Mucosa of gallbladder (tissue), 1 donor: ENCODE measurements around the gene HAGH. TPM values are rescaled to one million over a fixed set of nuclear protein-coding genes. Genes with fewer than 3 reads are reported as not detected.
A peak's percentile ranks its signal among the peaks of the same experiment; 100 is the strongest.

Source experiments
- DNase-seq: peaks from one replicate; pipeline ENCODE4 v3.0.0-alpha.2; 2020; ENCODE audit warnings: low spot score
- total RNA-seq: library from RNA; stranded (reverse); gene quantifications from one replicate; pipeline ENCODE4 v1.2.1, GENCODE V29; 2021
- donor health status: DM: no; HTN: no; CAD: no.

The HAGH gene
- total RNA-seq, 1 donor from 2014 or later, result 82.2 TPM

DNA sequence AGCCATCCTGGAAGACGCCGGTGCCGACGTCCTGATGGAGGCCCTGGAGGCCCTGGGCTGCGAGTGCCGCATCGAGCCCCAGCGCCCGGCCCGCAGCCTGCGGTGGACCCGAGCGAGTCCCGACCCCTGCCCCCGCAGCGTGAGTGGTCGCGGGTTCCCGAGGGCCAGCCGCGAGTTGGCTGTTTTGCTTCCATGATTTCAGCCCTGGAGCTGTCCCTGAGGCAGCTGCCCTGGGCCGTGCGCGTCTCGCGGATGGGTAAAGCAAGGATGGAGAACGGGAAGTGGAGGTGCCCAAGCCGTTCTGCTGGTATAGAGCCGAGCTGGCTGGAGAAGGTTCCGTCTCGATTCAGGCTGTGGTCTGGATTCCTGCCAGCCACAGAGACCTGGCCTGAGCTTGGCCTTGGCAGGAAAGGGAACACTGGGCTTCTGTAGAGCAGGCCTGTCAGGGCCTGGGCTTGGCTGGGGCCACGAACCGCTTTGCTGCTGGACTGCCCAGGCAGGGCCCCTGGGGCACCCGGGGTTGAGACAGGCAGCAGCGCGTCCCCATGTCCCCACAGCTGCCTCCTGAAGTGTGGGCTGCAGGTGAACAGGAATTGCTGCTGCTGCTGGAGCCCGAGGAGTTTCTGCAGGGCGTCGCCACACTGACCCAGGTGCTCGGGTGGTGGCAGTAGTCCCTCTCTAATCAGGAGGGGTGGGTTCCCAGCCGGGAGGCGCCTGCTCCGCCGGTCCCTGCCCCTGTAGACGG lies 52.8 kb downstream of the HAGH start:
- no peak for DNase-seq

DNA sequence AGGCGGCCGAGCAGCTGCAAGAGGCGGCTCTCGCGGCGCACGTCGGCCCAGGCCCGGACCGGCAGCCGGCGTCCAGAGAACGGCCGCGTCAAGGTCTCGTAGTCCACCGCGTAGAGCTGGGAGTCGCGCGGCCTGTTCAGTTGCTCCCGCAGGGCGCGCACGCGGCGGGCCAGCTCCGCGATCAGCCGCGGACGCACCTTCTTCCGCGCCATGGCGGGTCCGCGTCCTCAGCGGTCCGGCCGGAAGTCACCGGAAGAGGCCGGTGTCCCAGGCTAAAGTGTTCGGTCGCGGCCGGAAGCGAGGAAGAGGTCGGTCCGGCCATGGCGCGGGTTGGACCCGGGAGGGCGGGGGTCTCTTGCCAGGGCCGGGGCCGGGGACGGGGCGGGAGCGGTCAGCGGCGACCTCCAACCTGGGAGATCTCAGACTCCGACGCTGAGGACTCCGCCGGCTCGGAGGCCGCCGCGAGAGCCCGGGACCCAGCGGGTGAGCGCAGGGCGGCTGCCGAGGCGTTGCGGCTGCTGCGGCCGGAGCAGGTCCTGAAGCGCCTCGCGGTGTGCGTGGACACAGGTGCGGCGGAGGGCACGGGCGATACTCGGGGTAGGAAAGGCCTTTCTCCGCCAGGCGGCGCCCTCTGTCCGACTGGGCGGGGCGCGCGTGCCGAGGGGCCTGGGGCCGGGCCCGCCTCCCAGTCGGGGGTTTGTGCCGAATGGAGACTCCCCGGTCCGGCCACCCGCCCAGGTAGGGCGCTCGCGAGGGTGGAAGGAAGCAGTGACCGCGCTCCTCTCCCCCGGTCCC lies 53.5 kb downstream of the HAGH start, which contains the start of gene MRPS34:
TSS of gene MRPS34 (minus strand) at position 227 of the 795 bp plus-strand sequence. CDS start at position 212, 15 bp downstream.
- DNase-seq, result peak; percentile 80

GRCh38 chr16:1772362-1772907 lies 54.2 kb downstream of the HAGH start, which contains the start of gene EME2:
TSS of gene EME2 (plus strand) at chr16:1772810. CDS start at chr16:1773228, 418 bp downstream.
- DNase-seq, result no peak

DNA sequence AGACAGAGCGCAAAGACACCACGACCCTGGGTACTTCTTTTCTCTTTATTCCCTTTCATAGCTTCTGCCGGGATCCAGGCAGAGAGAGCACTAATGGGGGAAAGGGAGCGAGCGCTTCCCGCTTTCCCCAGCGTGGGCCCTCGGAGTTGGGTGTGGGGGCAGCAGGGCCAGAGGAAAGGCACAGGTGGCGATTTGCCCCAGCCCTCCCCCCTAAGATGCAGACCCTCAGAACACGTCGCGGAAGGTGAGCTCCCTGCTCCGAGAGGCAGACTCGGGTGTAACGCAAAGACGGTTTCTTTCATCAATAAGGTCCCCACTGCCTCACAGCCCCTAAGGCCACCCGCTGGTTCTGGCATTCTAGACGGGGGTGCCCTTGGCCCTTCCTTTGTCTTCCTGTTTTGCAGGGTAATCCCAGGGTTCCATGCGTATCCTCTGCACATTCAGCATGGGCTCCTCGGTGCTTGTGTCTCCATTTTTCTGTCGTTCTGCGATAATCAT lies 54.7 kb downstream of the HAGH start:
- DNase-seq, result no peak

- DNase-seq, result peak; percentile 80
Measured at GRCh38 chr16:1771188-1771863, 55.3 kb downstream of the HAGH start, which contains the start of gene NME3. TSS of gene NME3 (minus strand) at chr16:1771543. CDS start at chr16:1771534, 9 bp downstream.

- DNase-seq, result peak; percentile 69
Measured at GRCh38 chr16:1770328-1771187, 56.1 kb downstream of the HAGH start.

DNA sequence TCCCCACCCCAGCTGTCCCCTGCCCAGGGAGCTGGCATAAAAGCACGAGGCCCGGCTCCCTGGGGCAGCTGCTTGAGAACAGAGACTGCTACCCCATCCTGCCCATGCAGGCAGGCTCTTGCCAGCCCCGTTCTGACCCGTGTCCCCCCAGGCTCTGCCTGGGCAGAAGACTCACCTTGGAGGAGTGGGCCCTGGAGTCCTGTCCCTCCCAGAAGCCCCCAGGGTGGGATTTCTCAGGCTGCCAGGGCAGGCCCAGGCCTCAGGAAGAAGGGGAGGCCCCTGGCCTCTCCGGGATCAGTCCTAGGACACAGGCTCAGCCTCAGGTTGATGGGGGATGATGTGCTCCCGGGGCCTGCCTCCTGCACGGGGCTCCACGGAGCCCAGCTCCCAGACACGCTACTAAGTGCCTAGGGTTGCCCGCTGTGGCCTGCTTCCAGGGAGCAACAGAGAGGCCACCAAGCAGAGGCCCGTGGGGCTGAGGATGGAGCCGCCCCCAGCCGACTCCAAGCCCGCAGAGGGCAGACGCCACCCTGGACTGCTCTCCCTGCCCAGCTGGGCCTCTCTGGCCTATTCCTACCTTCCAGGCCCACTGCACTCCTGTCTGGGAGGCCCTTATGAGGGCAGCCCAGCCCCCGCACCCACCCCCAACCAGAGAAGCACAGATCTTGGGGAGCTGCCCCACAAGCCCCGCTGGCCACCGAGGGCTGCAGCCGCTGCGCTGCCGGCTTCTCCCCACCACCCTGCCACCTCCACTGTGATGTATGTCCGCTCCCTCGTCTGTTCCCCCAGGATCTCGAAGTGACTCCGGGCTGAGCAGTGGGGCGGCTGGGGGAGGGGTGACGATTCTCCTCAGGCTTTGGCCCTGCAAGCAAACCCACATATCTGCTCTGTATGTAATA lies 57.0 kb downstream of the HAGH start:
- DNase-seq, result no peak

GRCh38 chr16:1768767-1769401 lies 57.7 kb downstream of the HAGH start:
- no peak for DNase-seq

GRCh38 chr16:1768061-1768766 lies 58.4 kb downstream of the HAGH start:
- no peak for DNase-seq

DNA sequence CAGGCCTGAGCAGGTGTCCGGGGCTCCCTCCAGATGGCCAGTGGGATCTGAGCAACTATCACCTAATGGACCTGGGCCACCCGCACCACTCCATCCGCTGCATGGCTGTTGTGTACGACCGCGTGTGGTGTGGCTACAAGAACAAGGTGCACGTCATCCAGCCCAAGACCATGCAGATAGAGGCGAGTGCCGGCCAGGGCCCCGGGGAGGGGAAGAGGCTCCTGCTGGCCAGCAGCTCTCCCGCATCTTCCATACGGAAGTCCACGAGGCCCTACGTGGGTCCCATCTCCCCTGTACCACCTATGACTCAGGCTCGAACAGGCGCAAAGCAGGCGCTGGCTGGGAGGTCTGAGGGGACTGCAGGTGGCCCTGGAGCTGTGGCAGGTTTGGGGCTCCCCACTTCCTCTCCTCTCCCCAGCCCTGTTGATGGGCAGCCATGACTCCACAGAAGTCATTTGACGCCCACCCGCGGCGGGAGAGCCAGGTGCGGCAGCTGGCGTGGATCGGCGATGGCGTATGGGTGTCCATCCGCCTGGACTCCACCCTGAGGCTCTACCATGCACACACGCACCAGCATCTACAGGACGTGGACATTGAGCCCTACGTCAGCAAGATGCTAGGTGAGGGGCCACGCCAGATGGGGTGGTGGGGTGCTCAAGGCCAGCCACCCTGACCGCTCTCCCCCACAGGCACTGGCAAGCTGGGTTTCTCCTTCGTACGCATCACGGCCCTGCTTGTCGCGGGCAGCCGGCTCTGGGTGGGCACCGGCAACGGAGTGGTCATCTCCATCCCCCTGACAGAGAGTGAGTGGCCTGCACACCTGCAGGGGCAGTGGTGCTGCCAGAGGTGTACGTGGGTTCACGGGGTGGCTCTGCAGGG lies 59.3 kb downstream of the HAGH start:
- no peak for DNase-seq

DNA sequence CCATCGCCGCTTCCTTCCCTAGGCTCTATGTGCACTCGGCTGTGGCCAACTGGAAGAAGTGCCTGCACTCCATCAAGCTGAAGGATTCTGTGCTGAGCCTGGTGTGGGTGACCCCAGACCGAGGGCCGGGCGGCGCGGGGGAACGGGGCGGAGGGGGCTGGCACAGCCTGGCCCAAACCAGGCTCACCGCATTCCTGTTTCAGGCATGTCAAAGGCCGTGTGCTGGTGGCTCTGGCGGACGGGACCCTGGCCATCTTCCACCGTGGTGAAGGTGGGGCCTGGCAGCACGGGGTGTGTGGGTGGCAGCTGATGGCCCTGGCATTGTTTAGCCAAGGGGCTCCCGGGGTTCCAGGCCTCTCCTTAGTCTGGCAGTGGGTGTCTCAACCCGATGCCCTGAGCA lies 59.9 kb downstream of the HAGH start:
- DNase-seq, result no peak

DNA sequence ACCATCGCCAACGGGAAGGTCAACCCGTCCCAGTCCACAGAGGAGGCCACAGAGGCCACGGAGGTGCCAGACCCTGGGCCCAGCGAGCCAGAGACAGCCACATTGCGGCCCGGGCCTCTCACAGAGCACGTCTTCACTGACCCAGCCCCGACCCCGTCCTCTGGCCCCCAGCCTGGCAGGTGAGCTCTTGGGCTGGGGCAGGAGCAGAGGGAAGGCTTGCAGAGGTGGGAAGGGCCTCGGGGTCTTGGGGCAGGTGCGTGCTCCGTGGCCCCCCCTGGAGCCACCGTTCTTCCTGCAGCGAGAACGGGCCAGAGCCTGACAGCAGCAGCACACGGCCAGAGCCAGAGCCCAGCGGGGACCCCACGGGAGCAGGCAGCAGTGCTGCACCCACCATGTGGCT lies 60.4 kb downstream of the HAGH start:
- DNase-seq, result no peak

- no peak for DNase-seq
Measured at GRCh38 chr16:1765826-1766225, 60.8 kb downstream of the HAGH start.

DNA sequence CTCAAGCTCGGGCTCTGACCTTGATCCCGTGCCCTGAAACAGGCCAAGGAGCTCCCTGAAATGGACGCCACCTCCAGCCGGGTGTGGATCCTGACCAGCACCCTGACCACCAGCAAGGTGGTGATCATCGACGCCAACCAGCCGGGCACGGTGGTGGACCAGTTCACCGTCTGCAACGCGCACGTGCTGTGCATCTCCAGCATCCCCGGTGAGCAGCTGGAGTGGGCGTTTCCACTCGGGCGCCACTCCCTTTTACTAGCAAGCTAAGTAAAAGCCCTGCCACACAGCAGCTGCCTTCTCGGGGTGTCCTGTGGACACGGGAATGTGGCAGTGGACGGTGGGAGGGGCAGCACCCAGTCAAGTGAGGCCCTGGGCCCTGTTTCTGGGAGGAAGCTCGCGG lies 61.7 kb downstream of the HAGH start:
- no peak for DNase-seq

DNA sequence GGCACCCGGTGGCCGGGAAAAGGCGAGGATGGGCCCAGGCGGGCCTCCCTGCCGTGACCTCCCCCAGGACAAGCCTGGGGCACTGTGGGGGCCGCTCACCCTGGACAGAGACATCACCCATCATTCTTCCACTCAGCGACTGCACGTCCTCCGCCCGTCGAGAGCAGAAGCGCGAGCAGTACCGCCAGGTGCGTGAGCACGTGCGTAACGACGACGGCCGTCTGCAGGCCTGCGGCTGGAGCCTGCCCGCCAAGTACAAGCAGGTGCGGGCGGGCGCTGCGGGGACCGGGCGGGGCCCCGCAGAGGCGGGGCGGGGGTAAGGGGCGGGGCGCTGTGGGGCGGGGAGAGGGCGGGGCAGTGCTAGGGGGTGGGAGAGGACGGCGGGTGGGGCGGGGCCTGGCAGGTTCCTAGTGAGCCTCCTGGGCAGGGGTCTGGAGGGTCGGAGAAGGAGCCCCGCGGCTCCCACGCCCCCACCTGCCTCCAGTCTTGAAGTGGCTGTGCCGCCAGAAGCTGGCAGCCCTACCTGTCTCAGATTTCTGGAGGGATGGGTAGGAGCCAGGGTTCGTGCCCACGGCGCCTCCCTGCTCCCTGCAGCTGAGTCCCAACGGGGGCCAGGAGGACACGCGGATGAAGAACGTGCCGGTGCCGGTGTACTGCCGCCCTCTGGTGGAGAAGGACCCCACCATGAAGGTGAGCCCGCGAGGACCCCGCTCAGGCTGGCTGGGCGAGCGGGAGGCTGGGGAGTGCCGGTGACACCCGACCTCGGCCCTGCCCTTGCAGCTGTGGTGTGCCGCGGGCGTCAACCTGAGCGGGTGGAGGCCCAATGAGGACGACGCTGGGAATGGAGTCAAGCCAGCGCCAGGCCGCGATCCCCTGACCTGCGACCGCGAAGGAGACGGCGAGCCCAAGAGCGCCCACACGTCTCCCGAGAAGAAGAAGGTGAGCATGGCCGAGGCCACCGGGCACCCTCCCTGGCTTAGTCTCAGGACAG lies 62.8 kb downstream of the HAGH start:
- DNase-seq, result no peak

DNA sequence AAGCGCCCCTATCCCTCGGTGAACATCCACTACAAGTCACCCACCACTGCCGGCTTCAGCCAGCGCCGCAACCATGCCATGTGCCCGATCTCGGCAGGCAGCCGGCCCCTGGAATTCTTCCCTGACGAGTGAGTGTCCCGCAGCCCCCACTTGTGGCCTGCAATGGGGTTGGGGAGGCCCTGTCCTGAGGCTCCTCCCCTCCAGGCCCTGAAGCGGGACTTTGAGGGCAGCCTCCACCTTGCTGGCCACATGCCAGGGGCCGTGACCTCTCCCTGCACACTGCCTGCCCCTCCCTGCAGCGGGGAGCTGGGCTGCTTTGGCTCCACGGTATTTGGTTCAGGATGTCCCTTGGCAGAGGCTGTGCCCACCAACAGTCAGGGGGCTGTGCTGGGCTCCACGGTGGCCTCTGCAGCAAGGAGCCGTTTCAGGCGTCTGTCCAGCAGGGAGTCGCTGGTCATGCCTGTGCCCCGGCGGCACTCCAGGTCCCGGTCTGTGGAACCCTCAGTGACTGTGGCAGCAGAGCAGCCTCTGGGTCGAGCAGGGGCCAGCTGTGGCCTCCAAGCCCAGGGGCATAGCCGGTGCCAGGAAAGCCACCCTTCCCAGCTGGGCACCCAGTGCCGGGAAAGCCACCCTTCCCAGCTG lies 63.6 kb downstream of the HAGH start:
- no peak for DNase-seq
